GM18511 (cell line): ENCODE data around the gene RPS2.
"Not testable (repeated sequence)": the region's sequence is repeated elsewhere in the genome, so short reads cannot be mapped to it uniquely, and the experiment has no call there.

Experiments used
- ATAC-seq: cut with Tn5 transposase; IDR thresholded peaks from one replicate; pipeline ENCODE4 v1.9.1; 2021; ENCODE audit warnings: mild to moderate bottlenecking, moderate library complexity; ENCODE audit not compliant: unreplicated experiment

The RPS2 gene

GRCh38 chr16:1964506-1965395 lies at the start of gene RPS2:
TSS of gene RPS2 (minus strand) at chr16:1964826. CDS start at chr16:1964625, 201 bp downstream.
- peak; percentile 80 for ATAC-seq

GRCh38 chr16:2013527-2013926 lies 48.9 kb upstream of the RPS2 start:
- no peak for ATAC-seq

- not testable (repeated sequence) for ATAC-seq
Observed at GRCh38 chr16:2011726-2012125, 47.1 kb upstream of the RPS2 start.

GRCh38 chr16:2009791-2010510 lies 45.3 kb upstream of the RPS2 start, which contains the start of gene ZNF598:
TSS of gene ZNF598 (minus strand) at chr16:2009821.
- ATAC-seq: peak; percentile 92

- peak; percentile 30 for ATAC-seq
Observed at GRCh38 chr16:2009164-2009711, 44.6 kb upstream of the RPS2 start.

GRCh38 chr16:2008631-2009163 lies 44.1 kb upstream of the RPS2 start:
- no peak for ATAC-seq

- no peak for ATAC-seq
Observed at GRCh38 chr16:2008009-2008526, 43.4 kb upstream of the RPS2 start.

GRCh38 chr16:2007081-2007836 lies 42.6 kb upstream of the RPS2 start:
- ATAC-seq: no peak

GRCh38 chr16:2006317-2006716 lies 41.7 kb upstream of the RPS2 start:
- ATAC-seq: no peak

- no peak for ATAC-seq
Observed at GRCh38 chr16:2005646-2006045, 41.0 kb upstream of the RPS2 start.

GRCh38 chr16:2004795-2005517 lies 40.3 kb upstream of the RPS2 start:
- no peak for ATAC-seq

- ATAC-seq: no peak
Observed at GRCh38 chr16:2003827-2004641, 39.4 kb upstream of the RPS2 start.

- ATAC-seq: no peak
Observed at GRCh38 chr16:2003231-2003826, 38.7 kb upstream of the RPS2 start.

GRCh38 chr16:2002406-2003230 lies 38.0 kb upstream of the RPS2 start:
- no peak for ATAC-seq

GRCh38 chr16:2001456-2002355 lies 37.1 kb upstream of the RPS2 start:
- no peak for ATAC-seq

GRCh38 chr16:2001035-2001434 lies 36.4 kb upstream of the RPS2 start:
- ATAC-seq: no peak
